GM12878 (cell line): ENCODE results near the gene NPAS2. TPM values are rescaled to one million over a fixed set of nuclear protein-coding genes. Genes with fewer than 3 reads are reported as not detected.

Source experiments
- ATAC-seq: fragments of 200-7000 bp; cut with Tn5 transposase; 3 replicates; pipeline ENCODE4 v1.9.1; 2020; ENCODE audit warnings: mild to moderate bottlenecking, moderate library complexity
- BruUV-seq: library from RNA; stranded (reverse); fragments of 400-500 nt; replicated peaks from 2 replicates; lab custom pipeline; 2021; lab: Mats Ljungman, UMichigan
- CTCF ChIA-PET: fragments of 300-600 bp; sonication (Branson Sonifier 250); formaldehyde crosslinking; extraction: SDS; loops from one replicate; lab custom pipeline; 2021; ENCODE audit warnings: inconsistent platforms; lab: Yijun Ruan, JAX
- POLR2A ChIA-PET: fragments of 350-600 bp; formaldehyde crosslinking; extraction: SDS; loops from one replicate; lab custom pipeline; 2021; ENCODE audit warnings: inconsistent platforms; lab: Charles Lee
- RAD21 ChIA-PET: fragments of 300-600 bp; sonication (Branson Sonifier 250); formaldehyde crosslinking; loops from one replicate; lab custom pipeline; 2023; ENCODE audit warnings: antibody characterized with exemption; ENCODE audit not compliant: unreplicated experiment; lab: Charles Lee
- SMC1A ChIA-PET: fragments of 300-600 bp; sonication (Branson Sonifier 250); formaldehyde crosslinking; loops from one replicate; lab custom pipeline; 2023; ENCODE audit not compliant: unreplicated experiment, uncharacterized antibody; lab: Charles Lee
- DNase-seq: peaks from one replicate; pipeline ENCODE4 v3.0.0-alpha.2; 2011; ENCODE audit warnings: low read depth, low spot score
- FAIRE-seq: peaks from 3 replicates; lab custom pipeline; 2011; peaks lifted over from hg19 to GRCh38; lab: Jason Lieb, UNC
- H2AFZ ChIP-seq: 2 replicates; pipeline ENCODE4 v1.6.0; 2011; ENCODE audit warnings: low read depth, low read length, control low read depth; ENCODE audit not compliant: control insufficient read depth
- H3K27ac ChIP-seq: 2 replicates; pipeline ENCODE4 v1.5.1; 2011; ENCODE audit warnings: control low read depth; ENCODE audit not compliant: control insufficient read depth, insufficient read depth
- H3K27me3 ChIP-seq, 2 experiments: replicated peaks in 1 of 2; 2 replicates each; pipeline versions ENCODE4 v1.6.0 to v1.6.1; 2011; ENCODE audit warnings: low read length in 1 of 2; ENCODE audit not compliant: control insufficient read depth in 2 of 2, insufficient read depth in 2 of 2
- H3K36me3 ChIP-seq, 2 experiments: 2 replicates each; pipeline ENCODE4 v1.5.1; 2011; ENCODE audit warnings: low read length in 1 of 2; ENCODE audit not compliant: control insufficient read depth in 2 of 2, insufficient read depth in 2 of 2
- H3K4me1 ChIP-seq: 2 replicates; pipeline ENCODE4 v1.6.1; 2011; ENCODE audit warnings: mild to moderate bottlenecking, low read length, moderate library complexity, mixed read lengths; ENCODE audit not compliant: control insufficient read depth, insufficient read depth
- H3K4me2 ChIP-seq: 2 replicates; pipeline ENCODE4 v1.6.0; 2011; ENCODE audit warnings: control low read depth; ENCODE audit not compliant: control insufficient read depth, insufficient read depth
- H3K4me3 ChIP-seq: fragments of 200-600 bp; sonication (generic); 2 replicates; pipeline ENCODE4 v1.5.1; 2016
- H3K79me2 ChIP-seq: 2 replicates; pipeline ENCODE4 v1.6.0; 2011; ENCODE audit warnings: low read length; ENCODE audit not compliant: control insufficient read depth, insufficient read depth
- H3K9ac ChIP-seq: 2 replicates; pipeline ENCODE4 v1.8.0; 2011; ENCODE audit warnings: low read length, control low read depth, mixed read lengths; ENCODE audit not compliant: control insufficient read depth, insufficient read depth
- H3K9me3 ChIP-seq: replicated peaks from 3 replicates; pipeline ENCODE4 v1.5.1; 2011; ENCODE audit warnings: mild to moderate bottlenecking, low read length; ENCODE audit not compliant: control insufficient read depth, insufficient read depth
- H4K20me1 ChIP-seq: 2 replicates; pipeline ENCODE4 v1.6.0; 2011; ENCODE audit not compliant: control insufficient read depth, insufficient read depth
- CUX1 ChIP-seq: IDR thresholded peaks from 2 replicates; pipeline ENCODE4 v1.6.1; 2012; ENCODE audit warnings: improper control_type of control experiment, low read depth, low read length; ENCODE audit not compliant: insufficient replicate concordance
- HCFC1 ChIP-seq: fragments of 150-350 bp; IDR thresholded peaks from 2 replicates; pipeline ENCODE4 v1.6.1; 2014; ENCODE audit warnings: low read length
- POLR2AphosphoS2 ChIP-seq: IDR thresholded peaks from 2 replicates; pipeline ENCODE4 v1.6.1; 2011; ENCODE audit warnings: low read depth, mild to moderate bottlenecking, low read length, improper control_type of control experiment, moderate library complexity
- STAT3 ChIP-seq: IDR thresholded peaks from 2 replicates; pipeline ENCODE4 v1.6.1; 2011; ENCODE audit warnings: low read depth, low read length, improper control_type of control experiment
- WGBS: methylation state at CpG from one replicate; pipeline ENCODE4 v1.1.6; 2016; ENCODE audit warnings: low lambda C conversion rate; ENCODE audit not compliant: insufficient replicate concordance, insufficient coverage; ENCODE audit errors: missing lambda C conversion rate; 5-methylcytosine and 5-hydroxymethylcytosine counted together
- in situ Hi-C: fragments of 300-500 bp; cut with MboI; formaldehyde crosslinking; loops from 9 replicates; pipeline ENCODE4 v1.14.3; 2018; ENCODE audit warnings: mixed read lengths
- intact Hi-C: fragments of 100-400 bp; cut with micrococcal nuclease; formaldehyde crosslinking; loops from one replicate; pipeline ENCODE4 v1.14.2; 2022; ENCODE audit not compliant: unreplicated experiment
- polyA plus RNA-seq, 11 experiments: library from polyadenylated mRNA; depleted of rRNA in 4 of 11; unstranded in 6 of 11; stranded (reverse) in 5 of 11; fragments of >200 nt; fragmentation: Nextera tagmentation in 4 of 11; fragmentation: Illumina TruSeq in 1 of 11; extraction: Ambion mirVana in 4 of 11; extraction: Trizol in 1 of 11; gene quantifications; 1 replicate in 1 of 11; 2 replicates in 10 of 11; pipeline versions ENCODE4 v1.2.1 to v1.2.3, GENCODE V29; 2011 to 2016; ENCODE audit warnings: inconsistent platforms in 2 of 11, missing spikeins in 2 of 11, low read depth in 1 of 11
- total RNA-seq, 4 experiments: library from RNA; depleted of rRNA in 3 of 4; stranded (reverse); fragments of >200 nt in 3 of 4; fragmentation: Illumina TruSeq in 1 of 4; extraction: Trizol in 1 of 4; gene quantifications; 2 replicates each; pipeline versions ENCODE4 v1.2.1 to v1.2.3, GENCODE V29; 2013 to 2021
- TF ChIP-seq, protein P1 (sequence below): fragments of 450-650 bp; formaldehyde crosslinking; IDR thresholded peaks from 2 replicates; pipeline ENCODE4 v1.4.0; 2020; ENCODE audit warnings: mild to moderate bottlenecking, moderate library complexity
- TF ChIP-seq, protein P2 (sequence below): fragments of 450-650 bp; IDR thresholded peaks from 2 replicates; pipeline ENCODE4 v1.6.1; 2017; ENCODE audit warnings: mild to moderate bottlenecking, moderate library complexity

Gene NPAS2
- total and polyA plus RNA-seq, 10 of the 15 experiments (the other 5 are each of a cell fraction or from before 2014, with no cell fraction given): 0.08 TPM; not detected in 9

DNA sequence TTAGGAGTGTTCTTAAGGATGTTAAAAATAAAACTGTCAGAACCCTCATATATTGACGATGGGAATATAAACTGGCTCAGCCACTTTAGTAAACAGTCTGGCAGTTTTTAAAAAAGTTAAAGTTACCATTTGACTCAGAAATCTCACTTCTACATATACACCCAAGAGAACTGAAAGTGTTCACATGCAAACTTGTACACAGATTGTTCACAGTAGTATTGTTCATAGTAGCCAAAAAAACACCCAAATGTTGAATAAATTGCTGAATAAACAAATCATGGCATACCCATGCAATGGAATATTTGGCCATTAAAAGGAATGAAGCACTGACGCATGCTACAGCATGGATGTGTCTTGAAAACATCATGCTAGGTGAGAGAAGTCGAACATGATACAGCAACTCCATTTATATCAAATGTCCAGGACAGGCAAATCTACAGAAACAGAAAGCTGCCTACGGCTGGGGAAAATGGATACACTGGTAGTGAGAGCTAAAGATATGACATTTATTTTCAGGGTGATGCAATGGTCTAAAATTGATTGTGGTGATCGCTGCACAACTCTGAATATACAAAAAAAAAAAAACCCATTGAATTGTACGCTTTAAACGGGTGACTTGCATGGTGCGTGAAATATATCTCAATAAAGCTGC lies 192.2 kb downstream of the NPAS2 start (continued):
- TF ChIP-seq, protein P1, sequence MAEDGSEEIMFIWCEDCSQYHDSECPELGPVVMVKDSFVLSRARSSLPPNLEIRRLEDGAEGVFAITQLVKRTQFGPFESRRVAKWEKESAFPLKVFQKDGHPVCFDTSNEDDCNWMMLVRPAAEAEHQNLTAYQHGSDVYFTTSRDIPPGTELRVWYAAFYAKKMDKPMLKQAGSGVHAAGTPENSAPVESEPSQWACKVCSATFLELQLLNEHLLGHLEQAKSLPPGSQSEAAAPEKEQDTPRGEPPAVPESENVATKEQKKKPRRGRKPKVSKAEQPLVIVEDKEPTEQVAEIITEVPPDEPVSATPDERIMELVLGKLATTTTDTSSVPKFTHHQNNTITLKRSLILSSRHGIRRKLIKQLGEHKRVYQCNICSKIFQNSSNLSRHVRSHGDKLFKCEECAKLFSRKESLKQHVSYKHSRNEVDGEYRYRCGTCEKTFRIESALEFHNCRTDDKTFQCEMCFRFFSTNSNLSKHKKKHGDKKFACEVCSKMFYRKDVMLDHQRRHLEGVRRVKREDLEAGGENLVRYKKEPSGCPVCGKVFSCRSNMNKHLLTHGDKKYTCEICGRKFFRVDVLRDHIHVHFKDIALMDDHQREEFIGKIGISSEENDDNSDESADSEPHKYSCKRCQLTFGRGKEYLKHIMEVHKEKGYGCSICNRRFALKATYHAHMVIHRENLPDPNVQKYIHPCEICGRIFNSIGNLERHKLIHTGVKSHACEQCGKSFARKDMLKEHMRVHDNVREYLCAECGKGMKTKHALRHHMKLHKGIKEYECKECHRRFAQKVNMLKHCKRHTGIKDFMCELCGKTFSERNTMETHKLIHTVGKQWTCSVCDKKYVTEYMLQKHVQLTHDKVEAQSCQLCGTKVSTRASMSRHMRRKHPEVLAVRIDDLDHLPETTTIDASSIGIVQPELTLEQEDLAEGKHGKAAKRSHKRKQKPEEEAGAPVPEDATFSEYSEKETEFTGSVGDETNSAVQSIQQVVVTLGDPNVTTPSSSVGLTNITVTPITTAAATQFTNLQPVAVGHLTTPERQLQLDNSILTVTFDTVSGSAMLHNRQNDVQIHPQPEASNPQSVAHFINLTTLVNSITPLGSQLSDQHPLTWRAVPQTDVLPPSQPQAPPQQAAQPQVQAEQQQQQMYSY (CRISPR knock-in tag): no peak

DNA sequence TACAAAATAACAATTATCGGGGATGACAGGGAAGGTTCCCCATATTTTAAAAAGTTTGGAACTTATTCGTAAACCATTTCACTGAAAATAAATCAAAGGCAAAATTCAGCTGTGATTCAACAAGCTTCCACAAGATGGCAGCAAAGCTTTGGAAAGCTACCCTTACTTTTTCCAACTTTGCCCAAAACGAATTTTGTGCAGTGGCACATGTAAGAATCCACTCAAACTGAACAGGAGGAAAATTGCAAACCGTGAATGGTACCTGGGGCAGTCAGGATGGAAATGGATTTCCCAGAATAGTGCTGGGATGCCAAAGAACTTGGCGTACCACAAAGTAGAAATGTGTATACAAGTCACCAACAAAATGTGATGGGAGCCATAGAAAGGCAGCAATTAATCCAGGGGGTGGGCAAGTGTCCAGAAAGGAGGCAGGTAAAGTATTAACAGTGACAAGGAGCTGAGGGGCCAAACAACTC lies 192.8 kb downstream of the NPAS2 start:
- RAD21 ChIA-PET: interaction anchor here (0.6 to 1.8 kb wide), 14 partner anchors 11 to 1228 kb away, joined by 3 to 17 read pairs (median 4); partner anchors contain the start of genes RPL31 and TBC1D8
- CTCF ChIA-PET: interaction anchor here (0.6 to 2.1 kb wide), 31 partner anchors 10 to 639 kb away, joined by 3 to 30 read pairs (median 4); partner anchors contain the start of genes CNOT11 and RPL31
- in situ Hi-C loops (no loop called here), intact Hi-C loops (loop anchor here (1.0 to 10.0 kb wide), 5 partner anchors 52 to 392 kb away; partner anchors contain the start of gene CNOT11)
- Histone ChIP-seq H4K20me1 (no peaks in the 10 kb centered on the region), H3K36me3 (peaks cover 2 to 9% of the 10 kb centered on the region in 2 experiments), H3K4me1 (peaks cover 17% of the 10 kb centered on the region), H2AFZ (no peak overlapping the region), H3K9ac (no peak overlapping the region), H3K4me2 (peak overlapping the region; percentile 81), H3K27me3 (no peaks in the 10 kb centered on the region), H3K9me3 (peaks cover 3% of the 10 kb centered on the region; the same call in 1 of the 3 replicates), H3K4me3 (no peak overlapping the region), H3K27ac (peak overlapping the region; percentile 83), H3K79me2 (peaks cover 4% of the 10 kb centered on the region)
- SMC1A ChIA-PET: interaction anchor here (0.6 to 1.5 kb wide), 25 partner anchors 9 to 1453 kb away, joined by 3 to 21 read pairs (median 4); partner anchors contain the start of genes RNF149, RPL31 and TBC1D8
- DNase-seq (no peak), ATAC-seq (no peak), FAIRE-seq (no peak)
- WGBS: 30% methylated on average over 5 of the region's 5 CpGs
- POLR2A ChIA-PET: interaction anchor here (0.5 to 1.3 kb wide), 4 partner anchors 9 to 507 kb away, joined by 3 to 8 read pairs (median 5); partner anchors contain the start of gene RPL31
- no TSS peak for BruUV-seq
- TF ChIP-seq STAT3 (no peak), POLR2AphosphoS2 (no peak), HCFC1 (no peak), CUX1 (no peak)
- TF ChIP-seq, protein P2, sequence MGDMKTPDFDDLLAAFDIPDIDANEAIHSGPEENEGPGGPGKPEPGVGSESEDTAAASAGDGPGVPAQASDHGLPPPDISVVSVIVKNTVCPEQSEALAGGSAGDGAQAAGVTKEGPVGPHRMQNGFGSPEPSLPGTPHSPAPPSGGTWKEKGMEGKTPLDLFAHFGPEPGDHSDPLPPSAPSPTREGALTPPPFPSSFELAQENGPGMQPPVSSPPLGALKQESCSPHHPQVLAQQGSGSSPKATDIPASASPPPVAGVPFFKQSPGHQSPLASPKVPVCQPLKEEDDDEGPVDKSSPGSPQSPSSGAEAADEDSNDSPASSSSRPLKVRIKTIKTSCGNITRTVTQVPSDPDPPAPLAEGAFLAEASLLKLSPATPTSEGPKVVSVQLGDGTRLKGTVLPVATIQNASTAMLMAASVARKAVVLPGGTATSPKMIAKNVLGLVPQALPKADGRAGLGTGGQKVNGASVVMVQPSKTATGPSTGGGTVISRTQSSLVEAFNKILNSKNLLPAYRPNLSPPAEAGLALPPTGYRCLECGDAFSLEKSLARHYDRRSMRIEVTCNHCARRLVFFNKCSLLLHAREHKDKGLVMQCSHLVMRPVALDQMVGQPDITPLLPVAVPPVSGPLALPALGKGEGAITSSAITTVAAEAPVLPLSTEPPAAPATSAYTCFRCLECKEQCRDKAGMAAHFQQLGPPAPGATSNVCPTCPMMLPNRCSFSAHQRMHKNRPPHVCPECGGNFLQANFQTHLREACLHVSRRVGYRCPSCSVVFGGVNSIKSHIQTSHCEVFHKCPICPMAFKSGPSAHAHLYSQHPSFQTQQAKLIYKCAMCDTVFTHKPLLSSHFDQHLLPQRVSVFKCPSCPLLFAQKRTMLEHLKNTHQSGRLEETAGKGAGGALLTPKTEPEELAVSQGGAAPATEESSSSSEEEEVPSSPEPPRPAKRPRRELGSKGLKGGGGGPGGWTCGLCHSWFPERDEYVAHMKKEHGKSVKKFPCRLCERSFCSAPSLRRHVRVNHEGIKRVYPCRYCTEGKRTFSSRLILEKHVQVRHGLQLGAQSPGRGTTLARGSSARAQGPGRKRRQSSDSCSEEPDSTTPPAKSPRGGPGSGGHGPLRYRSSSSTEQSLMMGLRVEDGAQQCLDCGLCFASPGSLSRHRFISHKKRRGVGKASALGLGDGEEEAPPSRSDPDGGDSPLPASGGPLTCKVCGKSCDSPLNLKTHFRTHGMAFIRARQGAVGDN: no peak
